ENCODE data around the gene UNC13B. TPM values are rescaled to one million over a fixed set of nuclear protein-coding genes. Genes with fewer than 3 reads are reported as not detected.

The UNC13B gene
- total and polyA plus RNA-seq, 2 of the 13 experiments (the other 11 are each of a cell fraction or from before 2014, with no cell fraction given), result 14.0 to 18.3 TPM

DNA sequence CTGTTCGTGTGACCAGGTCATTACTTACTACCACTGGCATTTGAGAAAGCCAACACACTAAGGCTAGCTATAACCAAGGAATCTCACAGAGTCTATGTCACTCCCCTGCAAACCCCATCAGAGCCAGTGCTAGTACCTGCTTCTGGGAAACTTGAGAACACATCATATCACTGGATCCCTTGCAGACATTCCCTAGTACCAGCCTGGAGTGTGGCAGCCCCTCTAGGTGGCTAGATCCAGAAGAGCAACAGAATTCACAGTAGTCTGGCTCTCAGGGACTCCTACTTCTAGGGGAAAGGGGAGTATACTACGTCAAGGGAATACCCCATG is 254.3 kb downstream of the UNC13B start:
- Histone ChIP-seq H3K4me1 (ENCODE audit: insufficient read depth, low read length) (peaks cover 19% of the 10 kb centered on the region), H3K36me3 (replicated peaks in 1 of 2; ENCODE audit: control insufficient read depth in 1 of 2, insufficient read depth in 2 of 2, low read length in 2 of 2) (no peaks in the 10 kb centered on the region), H3K79me2 (ENCODE audit: insufficient read depth, low read length) (no peaks in the 10 kb centered on the region), H3K4me3 (replicated peaks in 1 of 3; ENCODE audit: insufficient read depth in 1 of 3, low read depth in 2 of 3, low read length in 3 of 3) (no peak overlapping the region), H3K4me2 (ENCODE audit: low read depth, low read length) (no peak overlapping the region), H2AFZ (ENCODE audit: low read length) (no peak overlapping the region), H4K20me1 (ENCODE audit: insufficient read depth, low read length) (no peaks in the 10 kb centered on the region), H3K9ac (ENCODE audit: insufficient read depth, low read depth, low read length) (no peak overlapping the region), H3K27me3 (ENCODE audit: control insufficient read depth in 1 of 2, insufficient read depth in 2 of 2, low read length in 2 of 2) (no peaks in the 10 kb centered on the region), H3K27ac (ENCODE audit: extremely low read length, insufficient read depth, low read length) (no peak overlapping the region), H3K9me3 (ENCODE audit: low read length) (no peaks in the 10 kb centered on the region)
- in situ Hi-C loops (cut with HindIII; ENCODE audit: extremely low pct_ligation_motif_present, low pct_unique_long_range_greater_than_20kb), result no loop called here
- 0 out of 2 replicates have a peak, but pooled peaks have one; percentile 0 for TF ChIP-seq TARDBP (CRISPR knock-in tag; IDR thresholded peaks at IDR 0.05)
- no peak for TF ChIP-seq ISL2 (CRISPR knock-in tag; IDR thresholded peaks at IDR 0.05)
- ChIA-PET CTCF (ENCODE audit: low intra/inter-chr PET ratio, low total read pairs) (no interaction called here), POLR2A (no interaction called here)
- intact Hi-C loops (cut with micrococcal nuclease; ENCODE audit: unreplicated experiment), result loop anchor here (10.0 kb wide), 1 partner anchor 59 kb away; no protein-coding TSS in a partner anchor
- DNase-seq (ENCODE audit: low spot score), result no peak
- WGBS (ENCODE audit: low lambda C conversion rate), result 73% methylated on average over 2 of the region's 2 CpGs
- no TSS peak for BruUV-seq (replicated peaks)
- ATAC-seq, result peak; percentile 64
- FAIRE-seq, result no peak

- Histone ChIP-seq H3K27me3 (ENCODE audit: control insufficient read depth in 1 of 2, insufficient read depth in 2 of 2, low read length in 2 of 2) (no peaks in the 10 kb centered on the region), H4K20me1 (ENCODE audit: insufficient read depth, low read length) (no peaks in the 10 kb centered on the region), H3K4me2 (ENCODE audit: low read depth, low read length) (no peak overlapping the region; the same call in 1 of the 2 replicates), H3K4me1 (ENCODE audit: insufficient read depth, low read length) (peaks cover 58% of the 10 kb centered on the region), H3K36me3 (replicated peaks in 1 of 2; ENCODE audit: control insufficient read depth in 1 of 2, insufficient read depth in 2 of 2, low read length in 2 of 2) (no peaks in the 10 kb centered on the region), H3K9me3 (ENCODE audit: low read length) (no peaks in the 10 kb centered on the region), H2AFZ (ENCODE audit: low read length) (no peak overlapping the region), H3K4me3 (replicated peaks in 1 of 3; ENCODE audit: insufficient read depth in 1 of 3, low read depth in 2 of 3, low read length in 3 of 3) (no peak overlapping the region), H3K27ac (ENCODE audit: extremely low read length, insufficient read depth, low read length) (peak overlapping the region; percentile 83), H3K79me2 (ENCODE audit: insufficient read depth, low read length) (no peaks in the 10 kb centered on the region), H3K9ac (ENCODE audit: insufficient read depth, low read depth, low read length) (no peak overlapping the region; the same call in 1 of the 2 replicates)
- DNase-seq (ENCODE audit: low spot score), result no peak
- BruUV-seq (replicated peaks), result no TSS peak
- WGBS (ENCODE audit: low lambda C conversion rate), result 94% methylated on average over 1 of the region's 1 CpG
- ChIA-PET CTCF (ENCODE audit: low intra/inter-chr PET ratio, low total read pairs) (no interaction called here), POLR2A (interaction anchor here (0.7 kb wide), 1 partner anchor 260 kb away, joined by 4 read pairs; the partner anchor contains the start of gene UNC13B)
- intact Hi-C loops (cut with micrococcal nuclease; ENCODE audit: unreplicated experiment), result no loop called here
- FAIRE-seq, result no peak
- ATAC-seq, result no peak
- in situ Hi-C loops (cut with HindIII; ENCODE audit: extremely low pct_ligation_motif_present, low pct_unique_long_range_greater_than_20kb), result no loop called here
- no peak for TF ChIP-seq GTF3A (CRISPR knock-in tag; conservative IDR thresholded peaks at IDR 0.05)
- no peak for TF ChIP-seq ZNF609 (CRISPR knock-in tag; IDR thresholded peaks at IDR 0.05; ENCODE audit: borderline replicate concordance)
- TF ChIP-seq NR3C1 (CRISPR knock-in tag; IDR thresholded peaks at IDR 0.05), result no peak
- TF ChIP-seq, protein P1, sequence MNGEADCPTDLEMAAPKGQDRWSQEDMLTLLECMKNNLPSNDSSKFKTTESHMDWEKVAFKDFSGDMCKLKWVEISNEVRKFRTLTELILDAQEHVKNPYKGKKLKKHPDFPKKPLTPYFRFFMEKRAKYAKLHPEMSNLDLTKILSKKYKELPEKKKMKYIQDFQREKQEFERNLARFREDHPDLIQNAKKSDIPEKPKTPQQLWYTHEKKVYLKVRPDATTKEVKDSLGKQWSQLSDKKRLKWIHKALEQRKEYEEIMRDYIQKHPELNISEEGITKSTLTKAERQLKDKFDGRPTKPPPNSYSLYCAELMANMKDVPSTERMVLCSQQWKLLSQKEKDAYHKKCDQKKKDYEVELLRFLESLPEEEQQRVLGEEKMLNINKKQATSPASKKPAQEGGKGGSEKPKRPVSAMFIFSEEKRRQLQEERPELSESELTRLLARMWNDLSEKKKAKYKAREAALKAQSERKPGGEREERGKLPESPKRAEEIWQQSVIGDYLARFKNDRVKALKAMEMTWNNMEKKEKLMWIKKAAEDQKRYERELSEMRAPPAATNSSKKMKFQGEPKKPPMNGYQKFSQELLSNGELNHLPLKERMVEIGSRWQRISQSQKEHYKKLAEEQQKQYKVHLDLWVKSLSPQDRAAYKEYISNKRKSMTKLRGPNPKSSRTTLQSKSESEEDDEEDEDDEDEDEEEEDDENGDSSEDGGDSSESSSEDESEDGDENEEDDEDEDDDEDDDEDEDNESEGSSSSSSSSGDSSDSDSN (CRISPR knock-in tag; IDR thresholded peaks at IDR 0.05), result no peak
- no peak for TF ChIP-seq NFKBIZ (CRISPR knock-in tag; IDR thresholded peaks at IDR 0.05)
- TF ChIP-seq ZNF549 (CRISPR knock-in tag; IDR thresholded peaks at IDR 0.05), result no peak
- no peak for TF ChIP-seq SRSF9 (IDR thresholded peaks at IDR 0.05; ENCODE audit: borderline replicate concordance, insufficient read depth, low read depth, low read length, poor library complexity, severe bottlenecking)
- no peak for TF ChIP-seq ZNF350 (CRISPR knock-in tag; IDR thresholded peaks at IDR 0.05; ENCODE audit: borderline replicate concordance, low read depth)
- TF ChIP-seq HOXD1 (CRISPR knock-in tag; IDR thresholded peaks at IDR 0.05), result no peak
- TF ChIP-seq ZNF484 (CRISPR knock-in tag; IDR thresholded peaks at IDR 0.05; ENCODE audit: borderline replicate concordance, low read depth), result no peak
Observed at GRCh38 chr9:35422346-35422745, 260.5 kb downstream of the UNC13B start.
